C1 segment of cervical spinal cord (tissue), 14 donors: Measurements from ENCODE around the gene SLC8A1.

ENCODE experiments used
- DNase-seq, 14 donors: peaks; one replicate each; lab custom pipeline; 2025; lab: John Stamatoyannopoulos, UW

The SLC8A1 gene

DNA sequence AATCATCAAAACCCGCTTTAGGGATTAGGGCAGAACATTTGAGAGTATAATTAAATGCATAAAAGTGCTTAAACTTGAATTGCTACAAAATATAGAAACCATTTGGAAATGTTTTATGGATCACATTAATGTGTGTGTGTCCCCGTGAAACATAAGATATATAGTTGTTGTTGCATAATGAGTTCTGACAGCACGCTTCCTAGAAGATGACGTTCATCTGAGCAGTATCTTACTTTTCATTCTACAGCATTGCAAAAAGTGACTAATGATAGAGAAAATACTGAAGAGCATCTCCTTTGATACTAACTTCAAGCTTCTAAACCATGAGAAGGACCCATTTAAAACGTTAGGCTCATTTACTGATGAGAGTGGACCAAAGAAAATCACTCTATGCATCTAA, 63.7 kb downstream of the SLC8A1 start:
- DNase-seq, result no peak

DNA sequence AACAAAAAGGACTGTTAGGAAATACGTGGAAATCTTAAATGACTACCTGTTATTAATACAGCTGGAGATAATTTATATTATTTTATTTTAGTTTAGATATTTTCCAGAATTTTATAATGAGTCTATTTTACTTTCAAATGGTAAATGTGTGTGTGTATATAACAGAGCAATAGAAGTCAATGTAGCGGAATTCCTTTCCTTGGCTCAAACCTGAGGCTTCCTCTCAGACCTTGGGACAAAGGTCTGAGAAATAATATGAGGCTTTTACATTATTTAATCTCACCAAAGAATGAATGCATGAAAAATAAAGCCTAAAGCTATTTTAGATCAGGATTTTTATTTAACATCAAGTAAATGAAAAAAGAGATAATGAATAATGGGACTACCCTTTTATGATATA, 65.7 kb downstream of the SLC8A1 start:
- DNase-seq, result no peak

DNA sequence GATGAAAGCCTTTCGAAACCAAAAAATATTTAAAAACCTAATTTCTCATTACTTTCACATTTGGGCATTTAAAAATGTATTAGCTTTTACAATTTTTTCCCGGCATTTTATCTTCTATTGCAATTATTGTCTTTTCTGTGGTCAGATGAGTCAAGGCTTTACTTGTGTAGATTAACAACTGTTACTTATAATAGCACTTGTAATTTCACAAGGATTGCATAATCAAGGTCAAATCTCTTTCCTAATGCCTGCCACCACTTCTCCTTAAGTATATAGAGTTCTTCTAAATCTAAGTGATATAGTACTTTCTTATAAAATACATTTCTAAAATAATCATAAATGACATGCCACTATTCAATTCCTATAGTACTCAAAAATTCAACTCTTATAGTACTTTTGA, 67.2 kb downstream of the SLC8A1 start:
- DNase-seq, result no peak

DNA sequence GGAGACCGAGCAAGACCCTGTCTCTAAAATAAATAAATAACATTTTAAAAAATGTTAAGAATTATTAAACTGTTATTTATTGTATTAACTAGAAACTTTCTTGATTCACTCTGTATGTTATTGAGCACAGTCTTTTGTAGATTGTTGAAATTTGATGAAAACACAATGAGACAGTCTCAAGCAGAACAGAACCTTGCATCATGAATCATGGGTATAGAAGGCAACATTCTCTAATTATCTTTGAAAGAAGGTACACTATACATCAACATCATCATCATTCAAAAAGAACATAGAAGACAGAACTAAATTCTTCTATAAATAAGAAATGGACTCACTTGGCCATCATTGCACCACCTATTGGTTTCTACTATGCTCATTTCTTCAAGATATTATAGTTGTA, 67.7 kb downstream of the SLC8A1 start:
- DNase-seq, result no peak

DNA sequence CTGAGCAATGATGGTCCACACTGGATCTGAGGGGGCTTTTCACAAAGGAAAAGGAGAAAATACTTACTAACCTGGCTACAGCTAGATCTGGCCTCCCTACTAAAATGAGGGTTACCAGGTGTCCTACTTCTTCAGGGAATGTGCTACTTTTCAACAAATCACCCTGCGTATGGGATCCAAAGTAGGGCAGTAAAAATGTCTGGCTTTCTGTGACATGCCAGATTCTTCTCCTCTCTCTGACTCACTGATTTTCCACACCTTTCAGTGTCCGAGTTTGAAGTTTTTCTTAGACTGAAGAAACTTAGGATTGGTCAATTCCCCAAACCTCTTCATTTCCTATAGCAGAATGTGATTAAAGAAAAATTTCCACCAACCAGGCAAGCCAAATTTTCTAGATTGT, 71.2 kb downstream of the SLC8A1 start:
- DNase-seq, result no peak

DNA sequence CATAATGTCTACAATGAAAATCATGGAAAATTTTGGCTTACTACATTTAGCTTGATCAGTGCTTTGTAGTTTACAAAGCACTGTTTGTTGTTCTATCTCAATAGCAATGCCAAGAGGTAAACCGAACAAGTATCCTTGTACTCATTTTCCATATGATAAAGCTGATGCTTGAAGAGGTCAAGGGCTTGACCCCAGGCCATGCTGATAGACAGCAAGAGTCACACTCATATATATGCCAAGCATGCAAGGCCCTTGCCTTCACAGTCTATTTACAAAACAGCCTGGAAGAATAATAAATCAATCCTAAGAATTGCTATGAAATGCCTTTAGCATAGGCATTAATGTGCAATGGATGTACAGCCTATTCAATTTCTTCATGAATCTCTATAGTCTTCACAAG, 71.8 kb downstream of the SLC8A1 start:
- no peak for DNase-seq

DNA sequence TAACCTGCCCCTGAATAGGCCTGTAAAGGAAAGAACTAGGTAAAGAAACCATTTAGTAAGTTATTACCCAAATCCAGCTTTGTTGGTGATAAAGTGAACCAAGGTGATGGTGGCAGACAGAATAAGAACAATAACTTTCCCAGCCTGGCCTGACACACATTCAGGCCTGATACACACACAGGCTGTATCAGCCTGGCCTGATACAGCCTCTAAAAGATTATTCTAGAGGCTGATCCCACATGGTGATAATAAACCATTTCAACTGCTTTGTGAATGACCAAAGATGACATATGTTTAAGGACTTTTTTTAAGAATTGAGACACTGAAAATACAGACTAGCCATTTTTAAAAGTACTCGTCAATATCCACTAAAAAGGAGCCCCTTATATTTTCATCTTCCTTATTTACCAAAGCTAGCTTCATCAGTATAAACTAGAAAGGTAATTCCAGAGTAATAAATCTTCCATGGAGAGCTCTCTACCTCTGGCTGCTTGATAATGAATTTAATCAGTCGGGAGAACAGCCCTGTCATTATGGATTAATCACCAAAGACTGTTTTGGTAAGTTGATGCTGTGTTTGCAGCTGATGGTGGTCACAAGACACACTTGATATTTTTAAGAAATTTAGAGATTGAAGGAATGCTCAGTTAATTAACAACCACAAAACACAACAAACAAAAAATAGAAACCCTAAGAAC, 77.2 kb downstream of the SLC8A1 start:
- no peak for DNase-seq

DNA sequence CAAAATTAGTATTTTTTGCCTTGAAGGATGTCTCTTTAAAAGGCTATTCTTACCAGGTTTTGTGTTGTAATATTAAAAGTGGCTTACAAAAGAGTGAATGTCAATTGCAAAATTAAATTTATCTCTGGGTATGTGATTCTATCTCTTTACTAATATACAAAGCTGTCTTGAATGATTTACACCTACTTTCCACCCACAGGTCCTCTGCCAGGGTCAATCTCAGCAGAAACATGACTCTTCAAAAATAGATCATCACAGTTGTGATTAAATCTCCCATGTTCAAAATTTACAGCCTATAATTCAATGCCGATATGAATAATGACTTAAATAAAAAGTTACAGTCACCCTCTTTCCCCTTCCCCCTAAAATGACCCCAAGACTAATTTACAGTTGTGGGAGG, 78.8 kb downstream of the SLC8A1 start:
- DNase-seq, result no peak

DNA sequence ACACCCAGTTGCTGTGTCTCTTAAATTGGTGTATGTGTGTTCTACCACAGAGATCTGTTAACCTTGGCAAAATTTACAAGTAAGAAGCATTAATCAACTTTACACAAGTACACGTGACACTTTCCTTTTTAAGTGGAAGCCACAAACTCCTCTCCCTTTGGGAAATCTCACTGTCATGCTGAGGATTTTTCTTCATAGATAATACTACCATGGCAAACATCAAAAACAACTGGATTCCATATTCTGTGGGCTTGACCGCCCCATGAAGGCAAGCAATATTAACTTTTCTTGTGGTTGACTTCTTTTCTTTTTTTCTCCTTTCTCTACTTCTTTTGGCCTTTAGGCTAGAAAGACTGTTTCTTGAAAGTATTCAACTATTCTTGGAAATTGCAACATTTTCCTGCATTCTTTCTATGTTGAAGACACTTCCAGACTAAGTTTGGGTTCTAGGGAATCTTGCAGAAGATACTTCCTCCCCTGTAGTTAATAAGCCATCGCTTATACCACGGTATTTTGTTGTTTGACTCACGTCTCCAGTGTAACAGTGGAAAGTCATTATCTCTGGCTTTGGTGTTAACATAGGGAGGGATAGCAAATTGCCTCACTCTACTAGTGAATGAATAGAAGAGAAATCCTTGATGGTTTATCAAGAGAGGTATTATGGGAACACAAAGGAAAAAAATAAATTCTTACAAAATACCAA, 79.5 kb downstream of the SLC8A1 start:
- DNase-seq, result no peak

DNA sequence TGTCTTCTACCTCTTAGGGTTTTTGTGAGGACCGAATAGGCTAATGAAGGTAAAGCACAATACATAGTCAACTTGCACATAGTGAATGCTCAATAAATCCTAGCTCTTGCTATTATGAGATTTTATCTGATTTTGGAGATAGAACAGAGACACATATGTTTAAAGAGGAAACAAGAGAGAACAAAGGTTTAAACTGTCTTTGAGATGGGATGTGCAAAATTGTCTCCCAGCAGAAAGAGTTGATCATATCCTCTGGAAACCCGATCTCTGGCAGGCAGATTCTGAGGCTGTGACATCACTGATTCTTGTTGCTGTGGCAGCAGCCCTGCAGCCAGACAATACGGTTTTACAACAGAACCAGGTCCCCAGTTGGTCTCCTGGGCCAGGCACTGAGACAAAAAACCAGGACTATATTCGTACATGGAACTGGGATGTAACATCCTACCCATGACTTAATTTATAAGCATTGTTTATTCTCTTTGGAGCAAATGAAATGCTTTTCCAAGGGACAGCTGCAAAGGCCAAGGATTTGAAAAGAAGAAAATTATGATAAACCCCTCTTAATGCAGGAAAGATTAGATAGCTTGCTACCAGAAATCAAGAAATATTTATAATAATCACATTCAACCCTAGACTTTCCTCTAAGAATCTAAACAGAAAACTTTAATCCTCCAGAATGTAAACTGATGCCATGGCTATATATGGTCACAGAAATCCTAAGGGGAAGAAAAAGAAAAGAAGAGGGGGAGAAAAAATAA, 80.2 kb downstream of the SLC8A1 start:
- DNase-seq, result no peak

DNA sequence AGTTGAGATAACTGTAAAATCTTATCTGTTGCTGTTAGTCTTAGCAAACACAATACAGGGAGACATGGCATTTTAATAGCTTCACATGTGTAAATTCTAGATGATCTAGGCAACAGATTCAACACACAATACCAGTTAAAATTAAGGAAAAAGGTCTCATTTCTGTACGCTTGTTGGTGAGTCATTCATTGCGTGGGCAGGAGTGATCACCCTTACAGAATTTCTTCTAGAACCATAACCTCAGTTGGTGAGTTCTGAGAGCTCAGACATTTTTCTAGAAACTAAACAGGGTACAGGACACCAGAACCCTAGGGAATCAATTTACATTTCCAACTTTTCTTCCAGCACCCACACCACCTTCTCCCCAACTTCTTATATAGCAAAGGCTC, 81.9 kb downstream of the SLC8A1 start:
- DNase-seq, result no peak

DNA sequence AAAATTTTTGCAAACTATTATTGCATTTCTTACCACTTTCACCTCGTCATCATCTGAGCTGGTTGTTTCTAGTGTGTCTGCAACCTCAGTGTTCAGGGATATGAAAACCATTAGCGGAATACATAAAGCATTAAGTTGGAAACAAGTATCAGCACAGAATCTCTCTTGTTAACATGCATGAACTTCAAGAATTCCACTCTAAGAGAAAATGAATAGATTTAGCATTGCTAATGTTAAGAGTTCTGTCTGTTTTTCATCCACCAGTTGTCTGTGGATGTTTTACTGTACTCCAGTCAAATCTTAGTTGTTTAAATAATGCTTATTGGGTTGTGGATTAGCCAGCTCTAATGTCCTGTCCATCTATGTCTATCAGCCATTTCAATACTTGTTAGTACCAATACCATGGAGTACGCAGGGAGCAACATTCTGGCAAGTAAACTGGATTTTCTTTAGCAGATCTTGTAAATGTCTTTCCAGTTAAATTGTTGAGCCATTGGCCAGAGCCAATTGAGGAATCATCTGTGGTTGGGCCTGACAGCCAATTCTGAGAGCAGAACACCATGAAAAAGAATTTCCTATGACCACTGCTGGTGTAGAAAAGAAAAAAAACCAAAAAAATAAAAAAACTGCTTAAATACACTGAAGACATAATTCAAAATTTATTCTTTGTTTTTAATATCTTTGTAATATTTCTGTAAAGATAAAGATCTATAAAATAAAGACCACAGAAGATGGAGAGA, 82.5 kb downstream of the SLC8A1 start:
- no peak for DNase-seq

DNA sequence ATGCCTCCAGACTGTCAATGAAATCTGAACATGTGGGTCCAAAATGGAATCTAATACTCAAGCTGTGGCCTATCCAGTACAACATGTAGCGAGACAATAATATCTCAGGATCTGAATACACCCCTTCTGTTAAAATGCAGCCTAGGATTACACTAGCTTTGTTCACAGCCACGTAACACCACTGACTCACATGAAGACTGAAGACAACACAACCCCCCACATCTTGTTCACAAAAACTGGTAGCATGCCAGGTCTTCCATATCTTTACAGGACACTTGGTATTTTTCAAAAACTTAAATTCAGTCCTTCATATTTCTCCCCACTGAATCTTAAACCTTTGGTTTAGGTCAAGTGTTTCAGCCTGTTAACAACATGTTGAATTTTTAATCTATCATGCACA, 84.2 kb downstream of the SLC8A1 start:
- no peak for DNase-seq

DNA sequence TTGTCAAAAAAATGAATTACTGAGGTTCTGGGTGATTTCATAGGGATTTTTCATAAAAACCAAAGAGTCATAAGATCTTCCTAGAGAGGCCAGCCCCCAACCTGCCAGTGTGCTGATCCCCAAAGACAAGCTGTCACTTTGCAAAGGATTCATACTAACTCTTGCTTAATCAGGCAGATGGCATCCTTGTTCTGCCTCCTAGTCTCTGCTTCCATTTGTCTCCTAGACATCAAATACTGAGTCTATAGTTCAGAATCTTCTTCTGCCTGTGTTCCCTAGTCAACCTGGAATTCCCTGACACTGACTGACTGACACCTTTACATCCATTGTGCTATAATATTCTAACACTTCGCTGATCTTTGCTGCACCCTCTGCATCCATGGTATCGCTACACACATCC, 84.9 kb downstream of the SLC8A1 start:
- DNase-seq, result no peak

DNA sequence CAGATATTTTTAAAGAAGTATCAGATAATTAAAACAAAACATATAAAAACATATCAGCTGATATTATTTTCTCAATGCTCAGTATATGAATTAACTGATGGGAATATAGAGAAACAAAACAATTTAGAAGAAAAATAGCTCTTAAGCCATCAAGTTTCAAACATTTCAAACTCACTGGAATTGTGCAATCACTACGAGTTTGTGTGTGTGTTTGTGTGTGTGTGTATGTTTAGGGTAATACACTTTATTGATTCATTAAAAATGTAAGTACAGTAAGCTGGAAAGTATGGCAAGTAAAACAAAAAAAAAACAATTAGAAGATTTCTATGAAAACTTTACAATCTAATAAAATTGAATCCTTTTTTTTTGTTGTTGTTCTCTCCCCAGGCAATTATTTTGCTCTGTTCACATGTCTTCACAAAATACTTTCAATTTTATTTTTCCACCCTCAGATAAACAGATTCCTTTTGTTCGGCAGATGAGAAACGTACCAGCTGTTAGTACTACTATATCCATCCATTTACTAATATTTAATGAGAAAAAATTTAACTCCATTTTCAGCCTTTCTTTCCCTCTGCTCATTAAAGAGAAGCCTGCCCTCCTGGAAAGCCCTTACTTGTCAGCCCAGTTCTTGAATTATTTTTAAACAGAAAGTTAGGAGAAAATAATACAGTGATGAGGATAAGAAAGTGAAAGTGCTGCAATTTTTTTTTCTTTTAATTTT, 87.6 kb downstream of the SLC8A1 start:
- DNase-seq, result no peak

DNA sequence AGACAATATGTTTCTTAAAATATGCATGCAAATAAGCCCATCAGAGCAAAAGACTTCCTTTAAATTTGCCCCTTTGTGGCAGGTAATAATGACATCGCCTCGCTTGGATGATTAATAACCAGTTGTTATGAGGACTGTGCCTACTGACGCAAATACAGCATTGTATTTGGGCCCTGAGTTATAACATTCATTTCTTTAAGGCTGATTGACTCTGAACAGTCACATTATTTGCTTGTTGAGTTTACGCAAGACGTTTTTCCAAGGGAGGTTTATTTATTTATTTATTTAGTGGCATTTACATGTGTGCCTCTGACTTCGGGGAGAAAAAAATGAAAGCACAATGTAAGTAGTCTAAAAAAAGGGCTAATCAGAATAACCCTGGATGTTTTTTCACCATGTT, 88.3 kb downstream of the SLC8A1 start:
- no peak for DNase-seq

DNA sequence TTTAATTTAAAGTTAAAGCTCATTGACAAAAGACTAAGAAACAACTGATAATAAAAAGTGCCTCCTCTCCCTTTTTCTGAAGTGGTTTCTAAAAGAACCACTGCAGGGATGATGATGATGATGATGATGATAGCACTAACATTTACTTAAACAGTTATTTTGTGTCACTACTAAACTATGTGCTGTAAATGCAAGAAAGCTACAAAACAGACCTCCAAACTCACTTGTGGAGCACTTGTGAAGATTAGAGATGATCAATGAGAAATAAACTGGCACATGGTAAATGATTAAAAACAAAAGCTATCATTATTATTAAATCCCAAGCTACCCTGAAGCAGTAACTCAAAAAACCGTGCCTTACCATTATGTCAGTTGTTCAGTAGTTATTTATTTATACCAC, 88.7 kb downstream of the SLC8A1 start:
- DNase-seq, result no peak

DNA sequence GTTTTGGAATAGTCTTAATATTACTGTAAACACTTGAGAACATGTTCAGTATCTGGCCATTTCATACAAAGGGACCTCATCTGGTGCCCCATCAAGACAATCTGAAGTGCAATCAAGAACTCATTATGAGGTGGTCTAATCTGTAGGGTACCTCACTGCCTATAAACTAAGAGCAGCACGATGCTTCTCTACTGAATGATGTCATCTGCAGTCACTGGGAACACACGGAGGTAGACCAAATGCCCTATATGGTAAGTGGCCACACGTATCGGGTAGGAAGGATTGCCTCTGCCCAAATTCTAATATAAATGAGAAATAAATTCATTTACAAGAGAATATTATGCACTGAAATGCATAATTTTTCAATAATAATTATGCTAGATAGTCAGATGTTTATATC, 90.4 kb downstream of the SLC8A1 start:
- DNase-seq, result no peak

DNA sequence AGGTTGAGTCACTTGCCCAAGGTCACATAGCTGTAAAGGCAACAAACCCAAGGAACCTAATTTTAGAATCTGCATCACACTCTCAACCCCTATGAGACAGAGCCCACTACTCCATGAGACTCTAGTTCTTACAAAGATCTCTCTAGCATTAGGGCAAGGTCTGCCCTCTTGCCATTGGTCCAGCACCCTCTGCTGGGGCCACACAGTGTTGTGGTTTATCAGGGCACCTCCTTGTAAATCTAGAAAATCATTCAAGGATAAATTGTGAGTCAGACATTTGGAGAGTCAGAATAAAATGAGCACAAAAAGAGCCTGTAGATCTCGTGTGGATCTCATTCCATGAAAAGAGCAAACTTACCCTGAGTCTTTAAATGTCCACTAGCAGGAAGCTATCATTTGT, 91.2 kb downstream of the SLC8A1 start:
- DNase-seq, result no peak

DNA sequence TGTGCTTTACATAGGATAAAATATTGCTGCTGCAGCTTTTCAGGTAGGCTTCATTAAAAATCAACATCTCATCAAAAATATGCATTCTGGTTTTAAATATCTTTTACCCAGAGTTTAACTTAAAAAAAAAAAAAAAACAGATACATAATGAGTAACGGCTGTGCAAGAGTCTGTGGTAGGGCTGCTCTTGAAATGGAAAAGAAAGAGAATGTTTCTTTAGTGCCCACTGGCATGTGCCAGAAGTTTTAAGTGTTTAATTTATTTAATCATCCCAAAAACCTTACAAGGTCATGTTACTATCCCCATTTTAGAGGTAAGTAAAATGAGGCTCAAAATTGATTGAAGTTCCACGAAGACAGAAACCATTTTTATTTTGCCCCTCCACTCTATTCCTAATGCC, 92.1 kb downstream of the SLC8A1 start:
- DNase-seq, result no peak

DNA sequence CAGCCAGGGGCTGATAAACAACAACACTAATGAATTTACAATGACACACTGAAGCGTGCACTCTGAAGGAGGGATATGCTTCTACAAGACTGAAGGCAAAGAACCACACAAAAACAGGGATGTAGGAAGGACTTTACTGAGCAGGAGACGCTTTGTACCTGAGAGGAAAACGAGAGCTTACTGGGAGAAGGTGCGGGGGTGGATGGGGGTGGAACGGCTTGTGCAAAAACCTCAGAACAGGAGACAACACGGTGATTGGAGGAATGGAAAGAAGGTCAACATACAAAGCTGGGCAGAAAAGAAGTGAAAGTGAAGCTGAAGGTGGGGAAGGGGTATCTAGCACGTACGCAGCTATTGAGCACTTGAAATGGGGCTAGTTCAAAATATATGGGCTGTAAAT, 93.1 kb downstream of the SLC8A1 start:
- DNase-seq, result no peak

DNA sequence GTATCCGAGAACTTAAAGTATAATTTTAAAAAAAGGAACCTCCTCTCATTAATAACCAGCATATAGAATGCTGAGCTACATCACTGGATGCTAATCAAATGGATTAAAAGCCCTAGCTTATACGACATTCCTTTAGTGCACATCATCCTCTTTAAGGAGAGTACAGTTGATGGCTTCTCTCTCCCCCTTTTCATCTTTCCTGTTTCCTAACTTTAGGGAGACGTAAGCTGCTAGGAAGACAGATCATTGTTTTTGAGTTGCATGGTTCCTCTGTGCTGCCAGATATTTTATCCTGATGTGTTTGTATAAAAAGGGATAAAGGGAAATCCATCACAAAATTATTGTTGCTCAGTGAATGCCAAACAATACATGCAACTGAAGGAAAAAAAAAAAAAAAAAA, 94.2 kb downstream of the SLC8A1 start:
- no peak for DNase-seq
